GM19035 (cell line): ENCODE results near the gene ZBTB38.

Experiments
- ATAC-seq: cut with Tn5 transposase; IDR thresholded peaks from one replicate; pipeline ENCODE4 v1.9.1; 2021; ENCODE audit not compliant: unreplicated experiment

ZBTB38 gene

GRCh38 chr3:141368062-141368924 is at the start of gene ZBTB38:
Gene ZBTB38 (plus strand): TSS chr3:141368504. CDS start chr3:141442389, 73,885 bp downstream.
- ATAC-seq, result no peak

GRCh38 chr3:141320399-141321108 is 47.8 kb upstream of the ZBTB38 start:
- no peak for ATAC-seq

GRCh38 chr3:141321109-141321497 is 47.2 kb upstream of the ZBTB38 start:
- no peak for ATAC-seq

GRCh38 chr3:141323936-141324704 is 44.2 kb upstream of the ZBTB38 start:
- ATAC-seq, result no peak

- no peak for ATAC-seq
These were observed 42.2 kb upstream of the ZBTB38 start for GRCh38 chr3:141326123-141326522.

GRCh38 chr3:141326626-141327025 is 41.7 kb upstream of the ZBTB38 start:
- ATAC-seq, result no peak

- peak; percentile 60 for ATAC-seq
These were observed 39.8 kb upstream of the ZBTB38 start for GRCh38 chr3:141328286-141329166.

- ATAC-seq, result no peak
These were observed 38.1 kb upstream of the ZBTB38 start for GRCh38 chr3:141330235-141330634.

- no peak for ATAC-seq
These were observed 37.5 kb upstream of the ZBTB38 start for GRCh38 chr3:141330718-141331376.

GRCh38 chr3:141331377-141332318 is 36.7 kb upstream of the ZBTB38 start:
- ATAC-seq, result no peak

- no peak for ATAC-seq
These were observed 35.9 kb upstream of the ZBTB38 start for GRCh38 chr3:141332416-141332815.

- ATAC-seq, result no peak
These were observed 34.3 kb upstream of the ZBTB38 start for GRCh38 chr3:141333836-141334626.

GRCh38 chr3:141334627-141335250 is 33.6 kb upstream of the ZBTB38 start:
- ATAC-seq, result no peak

- ATAC-seq, result no peak
These were observed 32.7 kb upstream of the ZBTB38 start for GRCh38 chr3:141335531-141336061.

GRCh38 chr3:141336672-141337522 is 31.4 kb upstream of the ZBTB38 start:
- peak; percentile 89 for ATAC-seq

- ATAC-seq, result no peak
These were observed 30.8 kb upstream of the ZBTB38 start for GRCh38 chr3:141337523-141337854.

GRCh38 chr3:141337991-141338390 is 30.3 kb upstream of the ZBTB38 start:
- ATAC-seq, result no peak
